ENCODE results near the gene REX1BD. TPM values are rescaled to one million over a fixed set of nuclear protein-coding genes. Genes with fewer than 3 reads are reported as not detected.
"Not testable (repeated sequence)": the region's sequence is repeated elsewhere in the genome, so short reads cannot be mapped to it uniquely, and the experiment has no call there.

Gene REX1BD
- total and polyA plus RNA-seq, 2 of the 8 experiments (the other 6 are each of a cell fraction or from before 2014, with no cell fraction given): 56.8 to 62.7 TPM

DNA sequence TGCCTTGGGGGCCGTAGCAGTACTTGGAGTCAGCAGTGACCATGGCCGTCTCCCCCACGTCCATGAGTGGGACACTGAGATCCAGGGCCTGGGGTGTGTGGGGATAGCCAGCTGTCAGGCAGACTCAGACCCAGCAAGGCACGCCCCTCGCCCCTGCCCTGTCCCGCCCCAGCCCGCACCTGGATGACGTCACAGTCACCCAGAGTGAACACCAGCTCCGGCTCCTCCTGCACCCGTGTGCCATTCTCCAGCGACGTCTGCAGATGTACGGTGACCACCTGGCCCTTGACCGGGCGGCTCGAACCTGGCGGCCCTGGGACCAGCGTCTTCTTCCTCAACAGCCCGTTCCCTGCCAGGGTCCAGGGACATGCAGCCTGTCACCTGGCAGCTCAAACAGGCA lies 49.2 kb upstream of the REX1BD start (continued):
- no peak for TF ChIP-seq KDM4A (IDR thresholded peaks at IDR 0.05; ENCODE audit: low read depth, low read length, severe bottlenecking)

DNA sequence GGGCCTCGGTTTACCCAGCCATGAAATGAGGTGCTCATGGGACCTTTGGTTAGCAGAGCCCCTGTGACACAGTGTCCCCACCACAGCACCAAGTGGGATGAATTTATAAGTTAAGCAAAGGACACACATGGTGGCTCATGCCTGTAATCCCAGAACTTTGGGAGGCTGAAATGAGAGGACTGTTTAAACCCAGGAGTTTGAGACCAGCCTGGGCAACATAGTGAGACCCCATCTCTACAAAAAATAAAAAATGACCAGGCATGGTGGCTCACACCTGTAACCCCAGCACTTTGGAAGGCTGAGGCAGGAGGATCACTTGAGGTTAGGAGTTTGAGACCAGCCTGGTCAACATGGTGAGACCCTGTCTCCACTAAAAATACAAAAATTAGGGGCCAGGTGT lies 48.4 kb upstream of the REX1BD start:
- H3K79me1 ChIP-seq (ENCODE audit: low read depth, low read length); H2AK5ac ChIP-seq (ENCODE audit: low read depth, low read length); H3K27ac ChIP-seq (ENCODE audit: low read depth, low read length); H3K56ac ChIP-seq (replicated peaks; ENCODE audit: insufficient read length, low read depth, low read length); H3K9me3 ChIP-seq (ENCODE audit: insufficient read depth in 2 of 2, low read depth in 1 of 2, low read length in 1 of 2); H3K27me3 ChIP-seq (replicated peaks in 1 of 4; ENCODE audit: control insufficient read depth in 3 of 4, extremely low read depth in 1 of 4, insufficient read depth in 3 of 4, low read length in 3 of 4); H4K8ac ChIP-seq (ENCODE audit: extremely low read depth, insufficient read depth, low read length); H3K4me2 ChIP-seq (ENCODE audit: insufficient read depth in 1 of 2, low read depth in 2 of 2, low read length in 2 of 2); H4K91ac ChIP-seq (replicated peaks; ENCODE audit: insufficient read length, low read length); H3K4me1 ChIP-seq (replicated peaks in 1 of 4; ENCODE audit: control insufficient read depth in 3 of 4, insufficient read depth in 4 of 4, low read length in 3 of 4); H2BK12ac ChIP-seq (ENCODE audit: low read depth, low read length); H2BK120ac ChIP-seq (replicated peaks; ENCODE audit: low read depth, low read length); H3K4me3 ChIP-seq (ENCODE audit: extremely low read depth in 1 of 4, insufficient read depth in 2 of 4, low read depth in 3 of 4, low read length in 4 of 4); H4K5ac ChIP-seq (ENCODE audit: insufficient read length, low read depth, low read length); DNase-seq (ENCODE audit: low read depth in 1 of 2, low spot score in 2 of 2); H3K23ac ChIP-seq (ENCODE audit: insufficient read length); H3K14ac ChIP-seq (ENCODE audit: insufficient read length); H4K20me1 ChIP-seq (replicated peaks in 1 of 2; ENCODE audit: control insufficient read depth in 1 of 2, insufficient read depth in 2 of 2, low read length in 2 of 2); H3K18ac ChIP-seq (ENCODE audit: extremely low read depth, low read length); H2BK15ac ChIP-seq (ENCODE audit: low read length); H2AFZ ChIP-seq (ENCODE audit: low read length); H3K4ac ChIP-seq (replicated peaks; ENCODE audit: insufficient read length, low read depth, low read length); H2BK5ac ChIP-seq (ENCODE audit: low read depth, low read length); H2BK20ac ChIP-seq (ENCODE audit: low read length); H3K23me2 ChIP-seq (ENCODE audit: low read depth, low read length); H3K9ac ChIP-seq (replicated peaks in 1 of 4; ENCODE audit: extremely low read depth in 1 of 4, low read depth in 3 of 4, low read length in 3 of 4); FAIRE-seq: not testable (repeated sequence)
- peaks cover 0 to 16% of the 10 kb centered on the region in 2 experiments; a peak in 2 of 4 replicates for H3K79me2 ChIP-seq (ENCODE audit: control insufficient read depth in 1 of 2, insufficient read depth in 2 of 2, low read length in 2 of 2)
- peaks cover 17 to 55% (median 34%) of the 10 kb centered on the region in 4 experiments for H3K36me3 ChIP-seq (ENCODE audit: control insufficient read depth in 2 of 4, insufficient read depth in 4 of 4, low read length in 3 of 4)
- 91% methylated on average over 1 of the region's 1 CpG; no CpG with 5 or more reads in 1 of the 2 experiments for WGBS, 2 experiments (ENCODE audit: extremely low coverage in 1 of 2, insufficient coverage in 1 of 2, insufficient read length in 1 of 2, insufficient replicate concordance in 2 of 2, low coverage in 1 of 2, low lambda C conversion rate in 2 of 2, missing lambda C conversion rate in 1 of 2)
- CTCF ChIA-PET (ENCODE audit: partially characterized antibody): interaction anchor here (1.0 to 1.2 kb wide), 2 partner anchors 12 to 129 kb away, joined by 3 read pairs; no protein-coding TSS in a partner anchor
- POLR2A ChIA-PET (ENCODE audit: partially characterized antibody): interaction anchor here (3.5 kb wide), 1 partner anchor 11 kb away, joined by 22 read pairs; no protein-coding TSS in a partner anchor
